H1 (cell line): ENCODE measurements around the gene MAD2L2. TPM values are rescaled to one million over a fixed set of nuclear protein-coding genes. Genes with fewer than 3 reads are reported as not detected.

Experiments used
- CTCF ChIA-PET: fragments of 300-600 bp; sonication (Branson Sonifier 250); formaldehyde crosslinking; loops from one replicate; lab custom pipeline; 2021; ENCODE audit not compliant: partially characterized antibody; lab: Charles Lee
- POLR2A ChIA-PET: fragments of 300-600 bp; sonication (Branson Sonifier 250); formaldehyde crosslinking; loops from one replicate; lab custom pipeline; 2021; ENCODE audit warnings: inconsistent platforms; ENCODE audit not compliant: partially characterized antibody; lab: Charles Lee
- DNase-seq, 2 experiments: peaks; one replicate each; pipeline versions ENCODE4 v3.0.0 to v3.0.0-alpha.2; 2010 to 2022; ENCODE audit warnings: low spot score in 2 of 2, low read depth in 1 of 2, mixed read lengths in 1 of 2
- FAIRE-seq: peaks from 2 replicates; lab custom pipeline; 2011; peaks lifted over from hg19 to GRCh38; lab: Jason Lieb, UNC
- H2AFZ ChIP-seq: 2 replicates; pipeline ENCODE4 v1.8.1; 2012; ENCODE audit warnings: low read length, inconsistent platforms
- H2AK5ac ChIP-seq: 2 replicates; pipeline ENCODE4 v1.6.1; 2013; ENCODE audit warnings: low read depth, low read length
- H2BK120ac ChIP-seq: replicated peaks from 2 replicates; pipeline ENCODE3; 2013; ENCODE audit warnings: low read depth, low read length, inconsistent platforms
- H2BK12ac ChIP-seq: 2 replicates; pipeline ENCODE4 v1.6.1; 2013; ENCODE audit warnings: low read depth, low read length
- H2BK15ac ChIP-seq: 2 replicates; pipeline ENCODE4 v1.6.1; 2013; ENCODE audit warnings: low read length
- H2BK20ac ChIP-seq: 2 replicates; pipeline ENCODE4 v1.6.1; 2013; ENCODE audit warnings: low read length
- H2BK5ac ChIP-seq: 2 replicates; pipeline ENCODE4 v1.6.1; 2013; ENCODE audit warnings: low read depth, low read length
- H3K14ac ChIP-seq: 2 replicates; pipeline ENCODE4 v1.6.1; 2013; ENCODE audit warnings: inconsistent platforms; ENCODE audit not compliant: insufficient read length
- H3K18ac ChIP-seq: 2 replicates; pipeline ENCODE4 v1.6.1; 2013; ENCODE audit warnings: low read length; ENCODE audit errors: extremely low read depth
- H3K23ac ChIP-seq: 2 replicates; pipeline ENCODE4 v1.6.1; 2013; ENCODE audit warnings: inconsistent platforms; ENCODE audit not compliant: insufficient read length
- H3K23me2 ChIP-seq: 2 replicates; pipeline ENCODE4 v1.6.1; 2013; ENCODE audit warnings: low read depth, low read length
- H3K27ac ChIP-seq: 2 replicates; pipeline ENCODE4 v1.6.1; 2011; ENCODE audit warnings: low read depth, low read length, inconsistent platforms
- H3K27me3 ChIP-seq, 4 experiments: replicated peaks in 1 of 4; 1 replicate in 1 of 4; 2 replicates in 3 of 4; pipeline versions ENCODE4 v1.6.1 to v1.8.1; 2011 to 2013; ENCODE audit warnings: low read length in 3 of 4, mild to moderate bottlenecking in 3 of 4, inconsistent platforms in 2 of 4, mixed read lengths in 2 of 4, moderate library complexity in 1 of 4; ENCODE audit not compliant: control insufficient read depth in 3 of 4, insufficient read depth in 3 of 4; ENCODE audit errors: extremely low read depth in 1 of 4
- H3K36me3 ChIP-seq, 4 experiments: 2 replicates each; pipeline versions ENCODE4 v1.6.1 to v1.8.1; 2011 to 2013; ENCODE audit warnings: mild to moderate bottlenecking in 4 of 4, low read length in 3 of 4, moderate library complexity in 2 of 4, control low read depth in 1 of 4, inconsistent platforms in 1 of 4; ENCODE audit not compliant: insufficient read depth in 4 of 4, control insufficient read depth in 2 of 4
- H3K4ac ChIP-seq: replicated peaks from 2 replicates; pipeline ENCODE3; 2013; ENCODE audit warnings: low read length, low read depth, mixed read lengths, inconsistent platforms; ENCODE audit not compliant: insufficient read length
- H3K4me1 ChIP-seq, 4 experiments: replicated peaks in 1 of 4; 1 replicate in 1 of 4; 2 replicates in 3 of 4; pipeline versions ENCODE4 v1.6.1 to v1.8.1; 2011 to 2013; ENCODE audit warnings: low read length in 3 of 4, inconsistent platforms in 2 of 4, mixed read lengths in 1 of 4; ENCODE audit not compliant: insufficient read depth in 4 of 4, control insufficient read depth in 3 of 4
- H3K4me2 ChIP-seq, 2 experiments: 2 replicates each; pipeline versions ENCODE4 v1.6.1 to v1.8.1; 2011 to 2013; ENCODE audit warnings: low read depth in 2 of 2, low read length in 2 of 2, control low read depth in 1 of 2, inconsistent platforms in 1 of 2, mild to moderate bottlenecking in 1 of 2; ENCODE audit not compliant: insufficient read depth in 1 of 2
- H3K4me3 ChIP-seq, 4 experiments: fragments of 200-600, 300-600 bp in 1 of 4; sonication (generic), shearing (Covaris generic), sonication (Bioruptor Twin) in 1 of 4; 2 replicates each; pipeline versions ENCODE4 v1.5.1 to v1.8.1; 2011 to 2016; ENCODE audit warnings: low read length in 4 of 4, low read depth in 3 of 4, control low read depth in 2 of 4, inconsistent platforms in 2 of 4, mild to moderate bottlenecking in 2 of 4, mixed read lengths in 1 of 4, moderate library complexity in 1 of 4; ENCODE audit not compliant: insufficient read depth in 2 of 4; ENCODE audit errors: extremely low read depth in 1 of 4
- H3K56ac ChIP-seq: replicated peaks from 2 replicates; pipeline ENCODE3; 2013; ENCODE audit warnings: low read depth, mild to moderate bottlenecking, mixed read lengths, low read length, inconsistent platforms; ENCODE audit not compliant: insufficient read length
- H3K79me1 ChIP-seq: 2 replicates; pipeline ENCODE4 v1.6.1; 2013; ENCODE audit warnings: low read depth, low read length, control low read depth
- H3K79me2 ChIP-seq, 2 experiments: 2 replicates each; pipeline versions ENCODE4 v1.6.1 to v1.8.1; 2012 to 2013; ENCODE audit warnings: low read length in 2 of 2, mild to moderate bottlenecking in 2 of 2, inconsistent platforms in 1 of 2; ENCODE audit not compliant: insufficient read depth in 2 of 2, control insufficient read depth in 1 of 2
- H3K9ac ChIP-seq, 4 experiments: replicated peaks in 1 of 4; 1 replicate in 1 of 4; 2 replicates in 3 of 4; pipeline versions ENCODE4 v1.6.1 to v1.8.1; 2011 to 2013; ENCODE audit warnings: low read depth in 3 of 4, low read length in 3 of 4, control low read depth in 2 of 4, mild to moderate bottlenecking in 2 of 4, moderate library complexity in 2 of 4, inconsistent platforms in 1 of 4; ENCODE audit errors: extremely low read depth in 1 of 4
- H3K9me3 ChIP-seq, 2 experiments: 2 replicates each; pipeline versions ENCODE4 v1.6.1 to v1.8.1; 2012 to 2013; ENCODE audit warnings: mild to moderate bottlenecking in 2 of 2, moderate library complexity in 2 of 2, control low read depth in 1 of 2, inconsistent platforms in 1 of 2, low read depth in 1 of 2, low read length in 1 of 2, mixed read lengths in 1 of 2; ENCODE audit not compliant: insufficient read depth in 2 of 2
- H4K20me1 ChIP-seq, 2 experiments: replicated peaks in 1 of 2; 2 replicates each; pipeline versions ENCODE3 to v1.8.1; 2011 to 2013; ENCODE audit warnings: inconsistent platforms in 2 of 2, low read length in 2 of 2, mild to moderate bottlenecking in 1 of 2; ENCODE audit not compliant: insufficient read depth in 2 of 2, control insufficient read depth in 1 of 2
- H4K5ac ChIP-seq: 2 replicates; pipeline ENCODE4 v1.6.1; 2013; ENCODE audit warnings: low read length, low read depth, mixed read lengths, inconsistent platforms; ENCODE audit not compliant: insufficient read length
- H4K8ac ChIP-seq: 2 replicates; pipeline ENCODE4 v1.8.0; 2013; ENCODE audit warnings: mild to moderate bottlenecking, moderate library complexity, low read length, inconsistent platforms; ENCODE audit not compliant: insufficient read depth; ENCODE audit errors: extremely low read depth
- H4K91ac ChIP-seq: replicated peaks from 2 replicates; pipeline ENCODE3; 2013; ENCODE audit warnings: low read length, mixed read lengths, inconsistent platforms; ENCODE audit not compliant: insufficient read length
- ASH2L ChIP-seq: fragments of 200-600, 300-600 bp; sonication (generic); IDR thresholded peaks from one replicate; pipeline ENCODE4 v1.7.1; 2017; ENCODE audit warnings: low read length
- ATF2 ChIP-seq: IDR thresholded peaks from 2 replicates; pipeline ENCODE4 v1.6.1; 2012; ENCODE audit warnings: low read length, inconsistent platforms
- BRCA1 ChIP-seq: IDR thresholded peaks from 2 replicates; pipeline ENCODE4 v1.6.1; 2012; ENCODE audit warnings: low read depth, low read length, improper control_type of control experiment
- JUN ChIP-seq: IDR thresholded peaks from 2 replicates; pipeline ENCODE4 v1.6.1; 2011; ENCODE audit warnings: low read depth, mild to moderate bottlenecking, improper control_type of control experiment, low read length
- KDM1A ChIP-seq: fragments of 200-600, 300-600 bp; sonication (generic); IDR thresholded peaks from 2 replicates; pipeline ENCODE4 v1.7.1; 2016; ENCODE audit warnings: mild to moderate bottlenecking, low read length, borderline replicate concordance
- PHF8 ChIP-seq: fragments of 200-600 bp; sonication (generic); conservative IDR thresholded peaks from 2 replicates; pipeline ENCODE4 v1.7.1; 2012; ENCODE audit warnings: low read depth, mild to moderate bottlenecking, inconsistent platforms, low read length, moderate library complexity
- RBBP5 ChIP-seq: IDR thresholded peaks from 2 replicates; pipeline ENCODE4 v1.7.1; 2012; ENCODE audit warnings: low read depth, mild to moderate bottlenecking, inconsistent platforms, low read length, moderate library complexity, borderline replicate concordance
- SIN3A ChIP-seq, 2 experiments: IDR thresholded peaks in 1 of 2; conservative IDR thresholded peaks in 1 of 2; 2 replicates each; pipeline ENCODE4 v1.6.1; 2011 to 2012; ENCODE audit warnings: low read length in 2 of 2, improper control_type of control experiment in 1 of 2, low read depth in 1 of 2, mild to moderate bottlenecking in 1 of 2
- SP1 ChIP-seq: IDR thresholded peaks from 2 replicates; pipeline ENCODE4 v1.6.1; 2011; ENCODE audit warnings: low read depth, low read length
- WGBS, 2 experiments: shearing (Covaris generic) in 1 of 2; methylation state at CpG; one replicate each; pipeline versions ENCODE4 v1.1.6 to v1.1.7; 2013 to 2015; ENCODE audit warnings: low lambda C conversion rate in 2 of 2, mixed read lengths in 2 of 2, inconsistent platforms in 1 of 2, low coverage in 1 of 2, missing lambda C conversion rate in 1 of 2; ENCODE audit not compliant: insufficient replicate concordance in 2 of 2, insufficient coverage in 1 of 2, insufficient read length in 1 of 2; ENCODE audit errors: extremely low coverage in 1 of 2, missing lambda C conversion rate in 1 of 2; 5-methylcytosine and 5-hydroxymethylcytosine counted together
- polyA plus RNA-seq, 7 experiments: library from polyadenylated mRNA; depleted of rRNA in 3 of 7; stranded (reverse) in 5 of 7; unstranded in 2 of 7; fragments of >200 nt in 5 of 7; fragments of 200-250 nt in 2 of 7; gene quantifications; 1 replicate in 5 of 7; 2 replicates in 1 of 7; 4 replicates in 1 of 7; pipeline versions ENCODE4 v1.2.1 to v1.2.3, GENCODE V29; 2011 to 2013; ENCODE audit warnings: missing spikeins in 2 of 7, mixed read lengths in 2 of 7
- total RNA-seq: library from RNA; stranded (reverse); fragmentation: NEBNext Ultra II Directional; extraction: Animal tissue kit (Norgen Biotek cat#: 25700); gene quantifications from 2 replicates; pipeline ENCODE4 v1.2.1, GENCODE V29; 2021

Gene MAD2L2
- total and polyA plus RNA-seq, 2 of the 8 experiments (the other 6 are each of a cell fraction or from before 2014, with no cell fraction given): 310 to 469 TPM

- no peak overlapping the region for H4K8ac ChIP-seq
- peaks cover 19 to 62% of the 10 kb centered on the region in 2 experiments for H3K79me2 ChIP-seq
- H2AFZ ChIP-seq: no peak overlapping the region
- peak overlapping the region; percentile 69; the same call in 1 of the 2 replicates for H2AK5ac ChIP-seq
- H4K20me1 ChIP-seq: peaks cover 3 to 13% of the 10 kb centered on the region in 2 experiments
- H3K4ac ChIP-seq: peak overlapping the region; percentile 60
- POLR2A ChIA-PET: interaction anchor here (0.7 to 32.0 kb wide), 10 partner anchors 2 to 224 kb away, joined by 3 to 1025 read pairs (median 14); partner anchors contain the start of genes AGTRAP, DRAXIN, FBXO6 and MAD2L2
- no peak overlapping the region for H3K23ac ChIP-seq
- H3K79me1 ChIP-seq: peaks cover 23% of the 10 kb centered on the region
- H3K27me3 ChIP-seq: no peaks in the 10 kb centered on the region
- peak overlapping the region; percentile 76; the same call in 1 of the 2 replicates for H2BK20ac ChIP-seq
- 0 out of 2 replicates have a peak overlapping the region, but pooled peaks have one; percentile 55 for H3K27ac ChIP-seq
- peak overlapping the region; percentile 99 for H2BK5ac ChIP-seq
- H2BK120ac ChIP-seq: peak overlapping the region; percentile 31
- H2BK15ac ChIP-seq: peak overlapping the region; percentile 2; the same call in 1 of the 2 replicates
- FAIRE-seq: no peak
- H3K18ac ChIP-seq: peak overlapping the region; percentile 42; the same call in 1 of the 2 replicates
- no peaks in the 10 kb centered on the region for H3K9me3 ChIP-seq
- no peak overlapping the region for H3K14ac ChIP-seq
- CTCF ChIA-PET: interaction anchor here (0.8 to 21.6 kb wide), 7 partner anchors 20 to 53 kb away, joined by 3 to 266 read pairs (median 7); partner anchors contain the start of gene FBXO6
- H4K5ac ChIP-seq: no peak overlapping the region
- 67% methylated on average over 4 of the region's 7 CpGs; no CpG with 5 or more reads in 1 of the 2 experiments for whole genome bisulfite sequencing, 2 experiments
- H3K36me3 ChIP-seq: peaks cover 0 to 21% (median 0%) of the 10 kb centered on the region in 4 experiments; a peak in 2 of 8 replicates
- peaks cover 8% of the 10 kb centered on the region for H3K23me2 ChIP-seq
- no peak for DNase-seq
- no peak for TF ChIP-seq PHF8
- no peak for TF ChIP-seq ATF2
- TF ChIP-seq JUN: no peak
- no peak for TF ChIP-seq BRCA1
- no peak for TF ChIP-seq KDM1A
- no peak for TF ChIP-seq SIN3A (conservative IDR thresholded peaks at IDR 0.05 in 1 of 2, IDR thresholded peaks at IDR 0.05 in 1 of 2; ENCODE audit: low read depth in 1 of 2, low read length in 2 of 2)
- no peak for TF ChIP-seq SP1
- TF ChIP-seq RBBP5: no peak
- TF ChIP-seq ASH2L: no peak
- no peak overlapping the region for H3K9ac ChIP-seq
- peak overlapping the region; percentile 82 for H4K91ac ChIP-seq
- no peak overlapping the region for H3K56ac ChIP-seq
- H2BK12ac ChIP-seq: peak overlapping the region; percentile 93; the same call in 1 of the 2 replicates
- peaks cover 19 to 48% (median 35%) of the 10 kb centered on the region in 4 experiments for H3K4me1 ChIP-seq
- H3K4me2 ChIP-seq: peak overlapping the region; percentile 44 to 50
- H3K4me3 ChIP-seq: no peak overlapping the region; a peak in 1 of 8 replicates
Observed at GRCh38 chr1:11684070-11684469, 3.1 kb upstream of the MAD2L2 start.
